ENCODE data around the gene ARID5B.

Gene ARID5B

DNA sequence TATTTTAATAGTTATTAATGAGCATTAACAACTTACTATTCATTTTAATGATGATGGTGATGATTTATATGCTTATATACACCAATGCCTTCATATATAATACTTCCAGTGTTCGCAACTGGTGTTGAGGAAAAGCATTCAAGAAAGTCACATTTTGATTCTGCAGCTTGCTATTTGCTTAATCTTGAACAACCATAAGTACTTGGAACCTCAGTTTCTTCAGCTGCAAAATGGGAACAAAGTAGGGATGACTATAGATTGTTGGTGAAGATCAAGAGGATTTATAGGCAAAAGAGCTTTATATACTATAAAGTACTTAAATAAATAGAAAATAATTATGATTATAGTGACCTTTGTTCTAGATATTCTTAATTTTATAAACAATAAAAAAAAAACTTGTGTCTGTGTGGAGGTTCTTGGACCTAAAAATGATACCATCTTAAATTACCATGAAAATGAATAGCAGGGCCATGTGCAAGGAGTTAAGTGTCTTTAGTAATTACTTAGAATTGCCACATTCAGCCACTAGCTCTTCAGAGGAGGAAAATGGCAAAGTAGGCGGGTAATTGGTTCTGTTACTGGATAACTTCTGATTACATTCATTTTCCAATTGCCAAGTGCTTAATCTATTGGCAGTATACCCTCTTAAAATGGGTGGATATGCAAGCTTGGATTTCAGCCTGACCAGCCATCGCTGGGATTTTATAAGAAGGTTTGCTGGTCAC is 4.5 kb downstream of the ARID5B start:
- DNase-seq (ENCODE audit: low read depth) = no peak

GRCh38 chr10:61906562-61906901 is 5.0 kb downstream of the ARID5B start:
- no peak for DNase-seq (ENCODE audit: low read depth)

GRCh38 chr10:61907011-61907410 is 5.5 kb downstream of the ARID5B start:
- DNase-seq (ENCODE audit: low read depth) = no peak

- DNase-seq (ENCODE audit: low read depth) = no peak
Measured at GRCh38 chr10:61907587-61907986, 6.1 kb downstream of the ARID5B start.

DNA sequence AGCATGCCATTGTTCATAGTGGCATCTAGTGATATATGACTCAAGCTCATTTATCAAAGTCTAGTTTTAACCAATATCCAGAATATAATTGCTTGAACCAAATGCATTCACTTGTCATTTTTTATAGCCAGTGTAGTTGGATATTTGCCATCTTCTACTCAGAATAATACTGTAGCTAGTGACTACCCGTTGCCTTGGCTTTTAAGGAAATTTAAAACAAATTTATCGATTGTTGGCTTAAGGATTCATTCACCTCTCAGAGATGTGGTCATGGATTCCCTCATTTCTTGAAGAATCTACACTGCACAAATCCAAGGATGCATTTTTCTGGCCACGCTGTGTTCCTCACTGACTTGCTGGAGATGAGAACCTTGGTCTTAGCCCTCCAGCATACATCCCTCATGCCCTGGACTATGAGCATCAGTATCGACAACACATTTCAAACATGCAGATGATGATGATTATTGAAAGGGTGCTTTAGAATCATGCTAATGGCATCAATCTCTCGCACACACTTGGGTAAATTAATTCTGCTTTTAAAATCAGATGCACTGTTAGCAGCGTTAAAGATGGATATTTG is 8.8 kb downstream of the ARID5B start:
- DNase-seq (ENCODE audit: low read depth) = no peak

DNA sequence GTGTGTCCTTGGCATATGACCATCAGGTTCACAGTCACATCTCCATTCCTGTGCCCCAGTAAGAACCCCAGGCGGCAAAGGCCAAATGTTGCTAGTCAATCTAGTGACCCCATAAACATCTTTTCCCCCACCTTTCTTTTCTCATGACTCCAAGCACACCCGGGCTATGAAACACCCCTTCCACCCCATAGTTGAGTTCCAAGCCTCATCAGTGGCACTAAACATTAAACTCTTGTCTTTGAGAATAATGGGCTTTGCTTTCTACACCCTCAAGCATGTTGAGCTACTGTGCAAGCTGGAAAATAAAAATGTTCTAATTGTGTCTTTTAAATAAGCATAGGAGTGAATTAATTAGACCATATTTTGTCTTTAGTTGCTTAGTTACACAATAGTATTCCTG is 9.4 kb downstream of the ARID5B start:
- no peak for DNase-seq (ENCODE audit: low read depth)

DNA sequence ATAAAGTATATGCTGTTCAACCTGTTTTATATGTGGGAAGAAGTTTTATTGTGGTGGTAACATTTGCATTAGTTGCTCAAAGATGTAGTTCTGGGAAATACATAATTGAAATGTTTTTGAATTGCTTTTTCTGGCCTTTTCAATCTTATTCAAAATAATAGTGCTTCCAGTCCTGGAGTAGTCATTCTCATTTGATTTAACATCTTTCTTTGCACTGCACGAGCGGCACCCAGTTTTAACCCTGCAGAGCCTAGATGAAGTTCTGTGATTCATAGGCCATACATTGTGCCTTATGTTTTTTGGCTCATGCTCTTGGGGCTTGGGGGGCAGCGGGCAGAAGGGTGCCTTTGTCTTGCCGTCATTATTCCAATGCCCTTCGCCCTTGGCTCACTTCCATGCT is 9.9 kb downstream of the ARID5B start:
- DNase-seq (ENCODE audit: low read depth) = no peak

DNA sequence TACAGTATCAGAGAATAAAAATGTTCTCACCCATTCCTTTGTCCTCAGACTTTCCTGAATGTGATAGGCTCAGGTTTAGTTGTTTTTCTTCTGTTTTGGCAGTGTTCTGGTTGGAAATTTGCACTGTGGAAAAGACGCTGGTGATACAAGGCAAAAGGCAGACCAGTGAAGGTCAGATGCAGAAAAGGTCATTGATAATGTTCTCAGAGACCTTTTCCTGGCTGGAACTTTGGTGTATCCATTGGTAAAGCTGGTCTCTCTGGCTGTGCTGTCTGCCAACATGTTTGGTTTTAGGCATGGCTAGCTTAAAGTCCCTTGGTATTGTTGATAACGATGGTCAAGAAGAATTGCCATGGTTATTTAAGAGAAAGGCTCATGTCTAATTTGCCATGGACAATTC is 11.5 kb downstream of the ARID5B start:
- no peak for DNase-seq (ENCODE audit: low read depth)

GRCh38 chr10:61918140-61918539 is 16.6 kb downstream of the ARID5B start:
- no peak for DNase-seq (ENCODE audit: low read depth)

- no peak for DNase-seq (ENCODE audit: low read depth)
Measured at GRCh38 chr10:61918989-61919388, 17.5 kb downstream of the ARID5B start.

- no peak for DNase-seq (ENCODE audit: low read depth)
Measured at GRCh38 chr10:61919646-61920215, 18.2 kb downstream of the ARID5B start.

DNA sequence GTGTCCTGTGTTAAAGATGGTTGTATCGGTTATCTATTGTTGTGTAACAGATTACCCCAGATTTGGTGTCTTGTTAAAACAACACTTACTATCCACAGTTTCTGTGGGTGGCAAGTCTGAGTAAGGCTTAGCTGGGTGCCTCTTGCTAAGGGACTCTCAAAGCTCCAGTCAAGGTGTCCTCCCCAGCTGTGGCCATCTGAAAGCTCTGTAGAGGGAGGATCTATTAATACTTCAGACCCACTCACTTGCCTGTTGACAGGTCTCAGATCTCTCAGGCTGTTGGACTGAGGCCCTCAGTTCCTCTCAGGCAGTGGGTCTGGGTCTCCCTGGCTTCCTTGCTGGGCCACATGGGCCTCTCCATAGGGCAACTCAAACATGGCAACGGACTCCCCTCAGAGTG is 19.6 kb downstream of the ARID5B start:
- no peak for DNase-seq (ENCODE audit: low read depth)

DNA sequence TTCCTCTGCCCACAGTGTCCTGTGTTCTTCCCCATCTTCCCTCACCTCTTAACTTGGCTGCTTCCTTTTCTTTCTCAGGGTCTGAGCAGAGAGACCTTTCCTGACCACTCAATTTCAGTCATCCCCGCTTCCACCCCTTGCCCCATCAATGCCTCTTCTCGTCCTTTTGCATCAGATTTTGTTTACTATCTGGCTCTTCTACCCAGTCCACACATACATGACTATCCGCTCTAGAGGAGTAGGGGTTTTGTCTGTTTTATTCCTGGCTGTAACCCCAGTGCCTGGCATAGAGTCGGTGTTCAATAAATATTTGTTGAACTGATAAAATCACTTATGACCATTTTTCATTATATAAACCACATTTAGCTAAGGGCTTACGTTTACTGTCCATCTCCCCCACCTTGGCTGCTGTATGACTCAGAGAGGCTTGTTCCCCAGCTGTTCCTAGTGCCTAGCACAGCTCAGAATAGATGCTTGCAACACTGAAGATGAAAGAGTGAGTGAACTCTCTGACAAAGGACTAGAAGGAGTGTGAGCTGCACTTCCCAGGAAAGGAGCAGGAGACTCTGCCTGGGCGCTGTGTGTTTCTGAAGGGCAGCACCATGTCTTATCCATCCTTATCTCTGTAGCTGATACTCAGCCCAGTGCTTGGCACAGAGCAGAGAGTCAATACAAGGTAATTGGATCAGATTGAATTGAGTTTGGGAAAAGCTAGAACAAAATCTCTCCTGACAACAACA is 21.9 kb downstream of the ARID5B start:
- DNase-seq (ENCODE audit: low read depth) = no peak

GRCh38 chr10:61923950-61924274 is 22.4 kb downstream of the ARID5B start:
- DNase-seq (ENCODE audit: low read depth) = no peak

DNA sequence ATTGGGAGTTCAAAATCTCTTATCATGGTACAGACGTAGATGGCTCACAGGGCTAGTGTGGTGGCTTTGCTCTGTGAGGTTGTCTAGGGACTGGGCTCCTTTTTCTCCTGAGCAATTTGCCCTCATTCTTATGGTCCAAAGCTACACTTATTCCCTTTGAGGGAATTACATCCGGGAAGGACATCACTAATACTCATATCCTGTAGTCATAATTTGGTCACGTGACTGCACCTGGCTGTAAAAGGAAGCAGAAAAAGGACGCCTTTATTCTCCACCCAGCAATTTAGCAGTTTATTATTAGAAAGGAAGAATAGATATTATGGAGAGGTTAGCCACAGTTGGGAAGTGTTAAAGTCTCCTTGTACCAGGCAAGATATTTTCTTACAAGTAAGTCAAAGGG is 28.1 kb downstream of the ARID5B start:
- no peak for DNase-seq (ENCODE audit: low read depth)

DNA sequence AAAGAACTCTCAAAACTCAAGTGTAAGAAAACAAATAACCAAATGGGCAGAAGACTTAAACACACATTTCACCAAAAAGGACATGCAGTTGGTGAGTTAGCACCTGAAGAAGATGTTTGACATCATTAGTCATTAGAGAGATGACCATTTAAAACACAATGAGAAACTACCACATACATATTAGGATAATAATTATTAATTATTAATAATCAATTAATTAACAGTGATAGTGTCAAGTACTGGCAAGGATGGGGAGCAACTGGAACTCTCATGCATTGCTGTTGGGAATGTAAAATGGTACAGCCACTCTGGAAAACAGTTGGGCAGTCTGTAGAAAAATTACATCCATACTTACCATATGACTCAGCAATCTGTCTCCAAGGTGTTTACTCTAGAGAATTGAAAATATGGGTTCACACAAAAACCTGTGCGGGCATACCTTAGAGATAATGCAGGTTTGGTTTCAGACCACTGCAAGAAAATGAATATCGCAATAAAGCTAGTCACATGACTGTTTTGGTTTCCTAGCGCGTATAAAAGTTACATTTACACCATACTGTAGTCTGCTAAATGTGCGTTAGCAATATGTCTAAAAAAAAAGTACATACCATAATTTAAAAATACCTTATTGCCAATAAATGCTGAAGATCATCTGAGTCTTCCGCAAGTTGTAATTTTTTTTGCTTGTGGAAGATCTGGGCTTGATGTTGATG is 30.3 kb downstream of the ARID5B start:
- DNase-seq (ENCODE audit: low read depth) = no peak

- no peak for DNase-seq (ENCODE audit: low read depth)
Measured at GRCh38 chr10:61933859-61934555, 32.5 kb downstream of the ARID5B start.

GRCh38 chr10:61935077-61935476 is 33.6 kb downstream of the ARID5B start:
- DNase-seq (ENCODE audit: low read depth) = no peak

DNA sequence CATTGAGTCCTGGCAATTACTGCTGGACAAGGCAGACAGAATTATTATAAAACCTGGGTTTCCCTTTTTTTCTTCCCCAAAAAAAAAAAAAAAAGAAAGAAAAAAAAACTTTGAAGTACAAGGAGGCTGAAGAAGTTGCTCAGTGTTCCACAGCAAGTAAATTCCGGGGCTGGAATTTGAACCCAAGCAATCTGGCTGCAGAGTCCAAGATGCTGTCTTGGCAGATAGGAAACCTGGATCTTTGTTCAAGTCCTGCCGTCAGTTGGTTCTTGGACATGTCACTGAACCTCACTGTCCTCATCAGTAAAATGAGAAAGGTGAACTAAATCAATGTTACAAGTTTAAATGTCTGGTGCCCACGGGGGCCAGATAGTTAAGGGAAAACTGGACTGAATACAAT is 35.3 kb downstream of the ARID5B start:
- DNase-seq (ENCODE audit: low read depth) = no peak

DNA sequence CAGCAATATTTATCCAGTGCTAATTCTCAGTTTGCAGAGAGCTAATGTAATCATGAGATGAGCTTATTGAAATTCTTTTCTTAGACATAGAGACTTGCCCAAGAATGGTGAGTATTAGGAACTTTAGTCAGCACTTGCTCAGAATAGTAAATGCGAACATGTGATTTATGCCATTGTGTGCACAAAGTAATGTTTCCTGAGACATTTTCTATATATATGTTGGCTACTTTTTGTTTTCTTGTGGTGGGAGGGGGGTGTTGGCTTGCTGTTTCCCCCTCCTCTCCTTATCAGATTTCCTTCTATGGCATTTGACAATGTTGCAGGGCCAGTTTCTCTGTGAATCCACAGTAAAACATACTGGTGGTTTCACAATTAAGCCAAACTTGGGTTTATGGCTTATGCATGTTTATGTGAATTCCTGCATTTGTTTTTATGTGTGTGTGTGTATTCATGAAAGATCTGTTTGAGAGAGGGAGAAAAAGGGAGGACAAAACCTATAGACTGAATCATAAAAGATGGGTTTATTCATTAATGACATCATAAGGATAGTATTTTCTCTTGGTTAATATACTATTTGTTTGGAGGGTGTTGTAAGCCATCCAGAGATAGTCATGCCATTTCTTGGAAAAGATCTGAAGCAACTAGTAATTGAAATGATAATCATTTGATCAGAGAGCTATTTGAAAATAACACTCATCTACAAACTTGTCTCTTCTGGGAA is 36.3 kb downstream of the ARID5B start:
- DNase-seq (ENCODE audit: low read depth) = no peak

GRCh38 chr10:61939902-61940301 is 38.4 kb downstream of the ARID5B start:
- DNase-seq (ENCODE audit: low read depth) = no peak

Measured in activated T-helper 9 cell treated with anti-CD3 and anti-CD28 coated beads, Interleukin-2, amount 50 U/mL, for 16 hours (primary cell).